CD4-positive, alpha-beta T cell treated with Interferon gamma for 1 hour (primary cell): ENCODE data around the gene STARD6.
"Not testable (repeated sequence)": the region's sequence is repeated elsewhere in the genome, so short reads cannot be mapped to it uniquely, and the experiment has no call there.

Source experiments
- DNase-seq: peaks from one replicate; pipeline ENCODE4 v3.0.0-alpha.2; 2020

The STARD6 gene

GRCh38 chr18:54335638-54336173 lies 22.0 kb downstream of the STARD6 start:
- no peak for DNase-seq

DNA sequence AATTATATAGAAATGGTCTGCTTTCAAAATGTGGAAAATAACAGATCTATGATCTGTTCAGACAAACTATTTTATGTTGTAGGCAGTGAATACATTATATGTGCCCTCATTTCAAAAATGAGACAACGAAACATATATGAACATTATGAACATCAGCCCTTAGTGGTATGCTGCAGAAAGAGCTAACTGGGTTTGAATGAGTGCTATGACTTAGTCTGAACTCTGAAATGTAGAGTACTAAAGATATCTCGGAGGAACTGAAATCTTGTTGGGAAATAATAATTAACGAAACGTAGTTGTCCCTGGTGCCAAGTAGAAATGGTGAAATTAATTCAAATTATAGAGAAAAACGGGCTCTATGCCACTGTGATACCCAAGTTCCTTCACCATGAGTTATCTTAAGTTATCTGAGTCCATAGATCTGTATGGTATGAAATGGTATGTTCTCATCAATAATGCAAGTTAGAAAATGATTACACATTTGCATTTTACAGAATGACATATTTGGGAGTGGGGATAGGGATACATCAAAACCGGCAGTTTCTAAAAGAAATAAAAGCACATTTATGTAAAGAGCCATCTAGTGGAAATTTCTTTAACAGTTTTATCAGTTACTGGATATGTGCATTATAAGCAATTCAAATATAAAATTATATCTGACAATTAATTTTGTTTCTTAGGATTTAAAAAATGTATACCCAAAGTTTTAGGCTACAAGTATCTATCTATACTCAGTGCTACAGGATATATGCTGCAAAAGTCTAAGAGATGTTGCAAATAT lies 26.7 kb downstream of the STARD6 start:
- no peak for DNase-seq

GRCh38 chr18:54329787-54330186 lies 27.9 kb downstream of the STARD6 start:
- no peak for DNase-seq

- no peak for DNase-seq
Measured at GRCh38 chr18:54327818-54328217, 29.8 kb downstream of the STARD6 start.

GRCh38 chr18:54323970-54324369 lies 33.7 kb downstream of the STARD6 start:
- no peak for DNase-seq

GRCh38 chr18:54323561-54323960 lies 34.1 kb downstream of the STARD6 start:
- DNase-seq, result no peak

DNA sequence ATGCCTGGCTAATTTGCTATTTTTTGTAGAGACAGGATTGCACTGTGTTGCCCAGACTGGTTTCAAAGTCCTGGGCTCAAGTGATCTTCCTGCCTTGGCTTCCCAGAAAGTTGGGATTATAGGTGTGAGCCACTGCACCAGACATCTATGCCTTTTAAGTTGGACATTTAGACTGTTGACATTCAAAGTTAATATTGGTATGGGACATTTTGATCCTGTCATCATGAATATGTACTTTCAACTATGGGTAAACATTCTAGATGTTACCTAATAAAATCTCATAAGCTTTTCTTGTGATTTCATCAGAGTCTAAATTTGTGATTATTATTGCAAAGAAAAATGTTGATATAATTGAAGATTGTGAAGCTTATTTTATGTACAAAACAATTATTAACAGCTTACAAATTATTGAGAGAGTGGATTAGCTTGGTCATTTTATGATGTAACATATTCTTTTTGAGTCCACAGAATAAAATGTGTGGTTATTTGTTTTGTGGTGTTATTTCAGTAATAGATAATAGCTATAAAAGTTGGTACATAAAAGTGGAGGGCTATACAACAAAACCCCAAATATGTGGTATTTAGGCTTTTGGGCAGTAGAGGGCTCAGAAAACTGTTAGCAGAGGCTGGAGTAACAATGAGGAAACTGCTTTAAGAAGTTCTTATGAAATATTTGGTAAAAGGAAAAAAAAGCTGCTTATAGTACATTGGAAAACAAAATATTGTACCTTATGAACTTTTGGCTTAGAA lies 41.4 kb downstream of the STARD6 start:
- DNase-seq, result no peak

GRCh38 chr18:54309564-54309963 lies 48.1 kb downstream of the STARD6 start:
- not testable (repeated sequence) for DNase-seq

DNA sequence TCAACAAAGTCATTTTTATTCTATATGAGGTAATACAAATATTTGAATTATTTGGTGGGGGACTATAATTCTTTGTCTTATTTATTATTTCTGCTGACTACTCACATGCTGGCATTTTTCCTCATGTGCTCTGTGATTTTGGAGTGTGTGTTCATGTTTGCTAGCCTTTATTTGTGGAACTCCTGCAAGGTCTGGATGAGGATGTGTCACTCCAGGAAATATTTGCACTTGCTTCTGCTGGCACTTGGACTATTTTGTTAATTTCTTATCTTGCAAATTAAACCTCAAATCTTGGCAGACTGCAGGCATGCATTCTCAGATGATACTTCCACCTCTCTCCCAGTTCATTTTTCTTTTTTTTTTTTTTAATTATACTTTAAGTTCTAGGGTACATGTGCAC lies 54.2 kb downstream of the STARD6 start:
- DNase-seq, result no peak

DNA sequence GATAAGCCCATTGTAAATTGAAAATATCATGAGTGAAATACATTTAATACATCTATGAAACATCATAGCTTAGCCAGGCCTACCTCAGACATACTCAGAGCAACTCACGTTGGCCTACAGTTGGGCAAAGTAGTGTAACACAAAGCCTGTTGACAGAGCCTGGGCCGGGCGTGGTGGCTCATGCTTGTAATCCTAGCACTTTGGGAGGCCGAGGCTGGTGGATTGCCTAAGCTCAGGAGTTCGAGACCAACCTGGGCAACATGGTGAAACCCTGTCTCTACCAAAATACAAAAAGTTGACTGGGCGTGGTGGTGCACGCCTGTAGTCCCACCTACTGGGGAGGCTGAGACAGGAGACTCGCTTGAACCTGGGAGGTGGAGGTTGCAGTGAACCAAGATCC lies 58.7 kb downstream of the STARD6 start:
- not testable (repeated sequence) for DNase-seq

- DNase-seq, result no peak
Measured at GRCh38 chr18:54296062-54296461, 61.6 kb downstream of the STARD6 start.

DNA sequence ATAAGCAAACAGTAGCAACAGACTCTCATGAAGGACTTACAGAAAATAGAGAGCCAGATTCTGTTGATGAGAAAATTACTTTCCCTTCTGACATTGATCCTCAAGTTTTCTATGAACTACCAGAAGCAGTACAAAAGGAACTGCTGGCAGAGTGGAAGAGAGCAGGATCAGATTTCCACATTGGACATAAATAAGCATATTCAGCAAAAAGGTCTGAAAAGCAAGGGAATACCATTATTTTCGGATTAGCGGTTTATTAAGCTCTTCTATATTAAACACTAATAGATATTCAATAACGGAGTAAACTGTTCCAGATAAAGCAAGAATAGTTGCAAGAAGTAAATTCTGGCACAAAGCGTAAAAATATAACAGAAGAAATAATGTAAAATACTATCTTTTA lies 63.4 kb downstream of the STARD6 start:
- no peak for DNase-seq

- DNase-seq, result no peak
Measured at GRCh38 chr18:54284981-54285785, 72.5 kb downstream of the STARD6 start.

DNA sequence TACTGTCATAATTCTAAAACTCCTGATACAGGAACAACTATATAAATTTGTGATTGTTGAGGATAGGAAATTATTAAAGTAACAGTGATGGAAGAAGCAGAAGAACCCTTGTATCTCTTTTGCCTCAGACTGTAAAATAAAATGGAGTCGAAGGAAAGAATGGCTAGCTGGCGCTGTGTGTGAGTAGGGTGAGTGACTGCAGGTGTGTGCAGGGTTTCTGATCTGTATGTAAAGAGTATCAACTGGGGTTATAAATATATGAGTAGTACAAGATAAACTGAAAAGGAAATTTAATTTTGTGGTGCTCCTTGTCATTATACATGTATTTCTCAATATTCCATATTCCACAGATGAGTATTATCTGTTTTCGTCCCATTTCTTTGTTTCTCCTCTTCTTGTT lies 73.1 kb downstream of the STARD6 start:
- no peak for DNase-seq

- no peak for DNase-seq
Measured at GRCh38 chr18:54280220-54280569, 77.5 kb downstream of the STARD6 start.

DNA sequence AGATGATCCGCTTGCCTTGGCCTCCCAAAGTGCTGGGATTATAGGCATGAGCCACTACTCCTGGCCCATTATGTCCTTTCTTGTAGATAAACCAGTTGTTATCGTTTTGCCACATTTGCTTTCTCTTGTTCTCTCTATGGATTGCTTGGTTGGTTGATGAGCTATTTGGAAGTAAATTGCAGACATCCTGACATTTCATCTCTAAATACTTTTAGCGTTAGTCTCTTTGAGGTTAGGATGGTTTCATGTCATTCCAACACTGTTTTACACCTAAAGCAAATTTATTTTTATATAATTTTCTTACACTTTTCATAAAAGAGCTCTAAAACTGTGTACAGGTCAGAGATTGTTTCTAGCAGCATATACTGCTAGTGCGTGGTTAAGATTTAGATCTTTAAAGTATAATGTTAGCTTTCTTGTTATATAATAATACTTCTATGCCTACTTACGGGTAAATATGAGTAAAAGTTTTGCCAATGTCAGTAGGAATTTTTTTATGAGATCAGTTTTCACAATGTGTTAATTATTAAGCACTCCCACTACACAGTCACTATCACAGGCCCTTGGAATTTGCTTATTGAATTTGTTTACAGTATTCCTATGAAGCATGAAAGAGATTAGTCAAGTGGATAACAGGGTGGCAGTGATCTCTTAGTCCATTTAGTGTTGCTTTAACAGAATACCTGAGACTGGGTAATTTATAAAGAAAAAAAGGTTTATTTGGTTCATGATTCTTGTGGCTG lies 78.0 kb downstream of the STARD6 start:
- no peak for DNase-seq

DNA sequence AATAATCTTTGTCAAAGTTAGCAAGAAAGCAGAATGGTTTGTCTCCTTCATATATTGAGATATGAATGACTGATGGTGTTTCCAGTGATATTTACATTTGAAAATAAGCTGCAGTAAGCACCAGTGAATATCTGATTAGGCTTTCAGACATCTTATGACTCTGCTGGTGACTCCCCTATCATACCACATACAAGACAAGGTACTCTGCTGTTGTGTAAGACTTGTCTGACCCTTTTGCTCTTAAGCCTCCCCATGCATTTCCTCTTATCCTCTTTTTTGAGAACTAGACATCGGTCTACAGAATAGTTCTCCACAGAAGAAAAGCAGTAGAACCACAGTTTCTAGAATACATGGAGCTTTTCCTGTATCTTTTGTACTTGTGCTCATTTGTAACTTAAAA lies 79.0 kb downstream of the STARD6 start:
- DNase-seq, result no peak

DNA sequence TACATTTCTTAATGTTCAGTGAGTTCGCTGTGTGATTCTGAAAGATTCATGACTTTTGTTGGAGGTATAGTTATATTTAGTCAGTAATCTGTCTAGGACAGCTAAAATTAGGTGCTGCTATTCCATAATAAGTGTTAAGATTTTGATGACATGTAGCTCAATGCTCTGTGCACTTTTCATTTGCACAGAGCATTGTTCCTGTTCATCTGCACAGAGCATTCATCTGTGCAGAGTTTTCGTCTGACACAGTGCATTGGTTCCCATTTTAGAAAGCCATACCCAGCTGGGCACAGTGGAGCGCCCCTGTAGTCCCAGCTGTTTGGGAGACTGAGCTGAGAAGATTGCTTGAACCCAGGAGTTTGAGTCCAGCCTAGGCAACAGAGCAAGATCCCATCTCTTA lies 79.8 kb downstream of the STARD6 start:
- DNase-seq, result no peak
